ENCODE results near the gene OLFM3.

Gene OLFM3

GRCh38 chr1:101996825-101997465 lies at the start of gene OLFM3:
TSS of gene OLFM3 (minus strand) at chr1:101996926.
- no peak for DNase-seq (ENCODE audit: low read depth in 1 of 2, low spot score in 1 of 2)

GRCh38 chr1:102045752-102046151 lies 49.0 kb upstream of the OLFM3 start:
- DNase-seq (ENCODE audit: low read depth in 1 of 2, low spot score in 1 of 2) = no peak

GRCh38 chr1:102032534-102032933 lies 35.8 kb upstream of the OLFM3 start:
- DNase-seq (ENCODE audit: low read depth in 1 of 2, low spot score in 1 of 2) = no peak

- DNase-seq (ENCODE audit: low read depth in 1 of 2, low spot score in 1 of 2) = no peak
Observed at GRCh38 chr1:102019530-102019929, 22.8 kb upstream of the OLFM3 start.

GRCh38 chr1:102015728-102016127 lies 19.0 kb upstream of the OLFM3 start:
- no peak for DNase-seq (ENCODE audit: low read depth in 1 of 2, low spot score in 1 of 2)

- DNase-seq (ENCODE audit: low read depth in 1 of 2, low spot score in 1 of 2) = no peak
Observed at GRCh38 chr1:102002057-102002456, 5.3 kb upstream of the OLFM3 start.

- no peak for DNase-seq (ENCODE audit: low read depth in 1 of 2, low spot score in 1 of 2)
Observed at GRCh38 chr1:101995984-101996745, 561 bp downstream of the OLFM3 start.

GRCh38 chr1:101993710-101994109 lies 3.0 kb downstream of the OLFM3 start:
- DNase-seq (ENCODE audit: low read depth in 1 of 2, low spot score in 1 of 2) = no peak

- no peak for DNase-seq (ENCODE audit: low read depth in 1 of 2, low spot score in 1 of 2)
Observed at GRCh38 chr1:101992821-101993575, 3.7 kb downstream of the OLFM3 start.

GRCh38 chr1:101980974-101981373 lies 15.8 kb downstream of the OLFM3 start:
- DNase-seq (ENCODE audit: low read depth in 1 of 2, low spot score in 1 of 2) = no peak

- DNase-seq (ENCODE audit: low read depth in 1 of 2, low spot score in 1 of 2) = no peak
Observed at GRCh38 chr1:101977266-101977665, 19.5 kb downstream of the OLFM3 start.

- DNase-seq (ENCODE audit: low read depth in 1 of 2, low spot score in 1 of 2) = no peak
Observed at GRCh38 chr1:101976161-101976560, 20.6 kb downstream of the OLFM3 start.

GRCh38 chr1:101975371-101975770 lies 21.4 kb downstream of the OLFM3 start:
- DNase-seq (ENCODE audit: low read depth in 1 of 2, low spot score in 1 of 2) = no peak

GRCh38 chr1:101974599-101975274 lies 22.0 kb downstream of the OLFM3 start:
- DNase-seq (ENCODE audit: low read depth in 1 of 2, low spot score in 1 of 2) = no peak

GRCh38 chr1:101971304-101971703 lies 25.4 kb downstream of the OLFM3 start:
- no peak for DNase-seq (ENCODE audit: low read depth in 1 of 2, low spot score in 1 of 2)

GRCh38 chr1:101967871-101968270 lies 28.9 kb downstream of the OLFM3 start:
- no peak for DNase-seq (ENCODE audit: low read depth in 1 of 2, low spot score in 1 of 2)

- no peak for DNase-seq (ENCODE audit: low read depth in 1 of 2, low spot score in 1 of 2)
Observed at GRCh38 chr1:101965341-101965740, 31.4 kb downstream of the OLFM3 start.

- DNase-seq (ENCODE audit: low read depth in 1 of 2, low spot score in 1 of 2) = no peak
Observed at GRCh38 chr1:101964708-101965107, 32.0 kb downstream of the OLFM3 start.

GRCh38 chr1:101960142-101960541 lies 36.6 kb downstream of the OLFM3 start:
- DNase-seq (ENCODE audit: low read depth in 1 of 2, low spot score in 1 of 2) = no peak

- no peak for DNase-seq (ENCODE audit: low read depth in 1 of 2, low spot score in 1 of 2)
Observed at GRCh38 chr1:101959456-101959855, 37.3 kb downstream of the OLFM3 start.

GRCh38 chr1:101957771-101958170 lies 39.0 kb downstream of the OLFM3 start:
- DNase-seq (ENCODE audit: low read depth in 1 of 2, low spot score in 1 of 2) = no peak
